Panc1 (cell line): ENCODE measurements around the gene ARID4B. TPM values are rescaled to one million over a fixed set of nuclear protein-coding genes. Genes with fewer than 3 reads are reported as not detected.
A peak's percentile ranks its signal among the peaks of the same experiment; 100 is the strongest.

Experiments
- ATAC-seq: fragments of 200-7000 bp; cut with Tn5 transposase; 2 replicates; pipeline ENCODE4 v1.9.1; 2020; ENCODE audit warnings: mild to moderate bottlenecking, moderate library complexity
- BruUV-seq: library from RNA; stranded (reverse); fragments of 400-500 nt; replicated peaks from 2 replicates; lab custom pipeline; 2021; lab: Mats Ljungman, UMichigan
- CTCF ChIA-PET: fragments of 300-600 bp; sonication (Branson Sonifier 250); formaldehyde crosslinking; loops from one replicate; lab custom pipeline; 2022; ENCODE audit warnings: antibody characterized with exemption; lab: Charles Lee
- POLR2A ChIA-PET: fragments of 300-600 bp; sonication (Branson Sonifier 250); formaldehyde crosslinking; loops from one replicate; lab custom pipeline; 2022; ENCODE audit warnings: antibody characterized with exemption; lab: Charles Lee
- DNase-seq: peaks from one replicate; pipeline ENCODE4 v3.0.0-alpha.2; 2010; ENCODE audit warnings: low read depth, low spot score
- H3K27ac ChIP-seq: 2 replicates; pipeline ENCODE4 v1.5.1; 2011; ENCODE audit warnings: mild to moderate bottlenecking, low read length, inconsistent platforms
- H3K27me3 ChIP-seq: fragments of 200-500 bp; sonication (Bioruptor generic); 2 replicates; pipeline ENCODE4 v1.6.0; 2014; ENCODE audit warnings: low read length, inconsistent platforms; ENCODE audit not compliant: control insufficient read depth, insufficient read depth
- H3K36me3 ChIP-seq: fragments of 200-500 bp; sonication (Bioruptor generic); 2 replicates; pipeline ENCODE4 v1.5.1; 2014; ENCODE audit warnings: inconsistent platforms, mild to moderate bottlenecking, low read length, moderate library complexity; ENCODE audit not compliant: control insufficient read depth, insufficient read depth
- H3K4me1 ChIP-seq: 2 replicates; pipeline ENCODE4 v1.5.1; 2011; ENCODE audit warnings: inconsistent platforms, mild to moderate bottlenecking, low read length, moderate library complexity; ENCODE audit not compliant: control insufficient read depth, insufficient read depth
- H3K4me3 ChIP-seq, 2 experiments: 2 replicates each; pipeline ENCODE4 v1.5.1; 2011 to 2012; ENCODE audit warnings: low read depth in 2 of 2, low read length in 2 of 2, mild to moderate bottlenecking in 2 of 2, inconsistent platforms in 1 of 2, moderate library complexity in 1 of 2
- H3K9me3 ChIP-seq: fragments of 200-500 bp; sonication (Bioruptor generic); 2 replicates; pipeline ENCODE4 v1.5.1; 2014; ENCODE audit warnings: low read depth, mild to moderate bottlenecking, inconsistent platforms, low read length, moderate library complexity; ENCODE audit not compliant: control insufficient read depth, insufficient read depth
- POLR2AphosphoS5 ChIP-seq: IDR thresholded peaks from 2 replicates; pipeline ENCODE4 v1.6.1; 2012; ENCODE audit warnings: mild to moderate bottlenecking, low read depth, low read length, moderate library complexity
- REST ChIP-seq, 2 experiments: IDR thresholded peaks; 2 replicates each; pipeline ENCODE4 v1.6.1; 2011 to 2012; ENCODE audit warnings: low read depth in 2 of 2, control low read depth in 1 of 2, low read length in 1 of 2, mild to moderate bottlenecking in 1 of 2, moderate library complexity in 1 of 2; ENCODE audit not compliant: insufficient read depth in 1 of 2
- SIN3A ChIP-seq: IDR thresholded peaks from 2 replicates; pipeline ENCODE4 v1.6.1; 2012; ENCODE audit warnings: low read depth, mild to moderate bottlenecking, low read length, moderate library complexity, borderline replicate concordance; ENCODE audit not compliant: insufficient read depth
- TCF7L2 ChIP-seq: IDR thresholded peaks from 2 replicates; pipeline ENCODE4 v1.6.1; 2011; ENCODE audit warnings: mild to moderate bottlenecking, low read depth, low read length, inconsistent platforms
- in situ Hi-C: cut with HindIII; loops from 2 replicates; pipeline ENCODE4 v1.10.0; 2016; ENCODE audit warnings: low sequenced_read_pairs, low pct_unique_long_range_greater_than_20kb
- intact Hi-C: fragments of 100-400 bp; cut with micrococcal nuclease; formaldehyde crosslinking; loops from one replicate; pipeline ENCODE4 v1.10.0; 2022; ENCODE audit not compliant: unreplicated experiment
- total RNA-seq: library from RNA; stranded (reverse); gene quantifications from one replicate; pipeline ENCODE4 v1.2.1, GENCODE V29; 2021; ENCODE audit not compliant: unreplicated experiment
- TF ChIP-seq, protein P1 (sequence below): fragments of 450-650 bp; IDR thresholded peaks from 2 replicates; pipeline ENCODE4 v1.5.1; 2017; ENCODE audit warnings: mild to moderate bottlenecking

The ARID4B gene
- total RNA-seq, 1 experiment from 2014 or later, result 37.5 TPM

- in situ Hi-C loops, result no loop called here
- ATAC-seq (0 out of 2 replicates have a peak, but pooled peaks have one; percentile 36), DNase-seq (no peak)
- ChIA-PET CTCF (no interaction called here), POLR2A (interaction anchor here (0.6 to 0.7 kb wide), 2 partner anchors 43 to 49 kb away, joined by 3 to 4 read pairs; no protein-coding TSS in a partner anchor)
- Histone ChIP-seq H3K9me3 (no peaks in the 10 kb centered on the region), H3K27ac (no peak overlapping the region), H3K4me3 (no peak overlapping the region), H3K36me3 (no peaks in the 10 kb centered on the region), H3K4me1 (peaks cover 27% of the 10 kb centered on the region), H3K27me3 (no peaks in the 10 kb centered on the region)
- no peak for TF ChIP-seq TCF7L2
- TF ChIP-seq, protein P1, sequence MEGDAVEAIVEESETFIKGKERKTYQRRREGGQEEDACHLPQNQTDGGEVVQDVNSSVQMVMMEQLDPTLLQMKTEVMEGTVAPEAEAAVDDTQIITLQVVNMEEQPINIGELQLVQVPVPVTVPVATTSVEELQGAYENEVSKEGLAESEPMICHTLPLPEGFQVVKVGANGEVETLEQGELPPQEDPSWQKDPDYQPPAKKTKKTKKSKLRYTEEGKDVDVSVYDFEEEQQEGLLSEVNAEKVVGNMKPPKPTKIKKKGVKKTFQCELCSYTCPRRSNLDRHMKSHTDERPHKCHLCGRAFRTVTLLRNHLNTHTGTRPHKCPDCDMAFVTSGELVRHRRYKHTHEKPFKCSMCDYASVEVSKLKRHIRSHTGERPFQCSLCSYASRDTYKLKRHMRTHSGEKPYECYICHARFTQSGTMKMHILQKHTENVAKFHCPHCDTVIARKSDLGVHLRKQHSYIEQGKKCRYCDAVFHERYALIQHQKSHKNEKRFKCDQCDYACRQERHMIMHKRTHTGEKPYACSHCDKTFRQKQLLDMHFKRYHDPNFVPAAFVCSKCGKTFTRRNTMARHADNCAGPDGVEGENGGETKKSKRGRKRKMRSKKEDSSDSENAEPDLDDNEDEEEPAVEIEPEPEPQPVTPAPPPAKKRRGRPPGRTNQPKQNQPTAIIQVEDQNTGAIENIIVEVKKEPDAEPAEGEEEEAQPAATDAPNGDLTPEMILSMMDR, result no peak
- TF ChIP-seq SIN3A, result no peak
- intact Hi-C loops, result no loop called here
- no TSS peak for BruUV-seq
These were observed 52.8 kb downstream of the ARID4B start for GRCh38 chr1:235275223-235275622.

GRCh38 chr1:235272851-235273250, 55.1 kb downstream of the ARID4B start:
- POLR2A ChIA-PET, result no interaction called here
- peaks cover 7% of the 10 kb centered on the region; the same call in 1 of the 2 replicates for H3K4me1 ChIP-seq
- BruUV-seq, result no TSS peak
- intact Hi-C loops, result no loop called here
- no peak overlapping the region for H3K4me3 ChIP-seq
- no peak for ATAC-seq
- in situ Hi-C loops, result no loop called here
- CTCF ChIA-PET, result no interaction called here
- TF ChIP-seq, protein P1, result no peak
- no peak for TF ChIP-seq REST (IDR thresholded peaks at IDR 0.05; ENCODE audit: insufficient read depth in 1 of 2, low read depth in 2 of 2, low read length in 1 of 2)
- TF ChIP-seq POLR2AphosphoS5, result no peak
- TF ChIP-seq SIN3A, result no peak
- TF ChIP-seq TCF7L2, result no peak
- no peak overlapping the region for H3K27ac ChIP-seq
- H3K27me3 ChIP-seq, result no peaks in the 10 kb centered on the region
- DNase-seq, result no peak
- H3K9me3 ChIP-seq, result no peaks in the 10 kb centered on the region
- no peaks in the 10 kb centered on the region for H3K36me3 ChIP-seq
